HT1080 (cell line): ENCODE data around the gene NHSL2. TPM values are rescaled to one million over a fixed set of nuclear protein-coding genes. Genes with fewer than 3 reads are reported as not detected.
A peak's percentile ranks its signal among the peaks of the same experiment; 100 is the strongest.
"Not testable (repeated sequence)": the region's sequence is repeated elsewhere in the genome, so short reads cannot be mapped to it uniquely, and the experiment has no call there.

Source experiments
- DNase-seq: peaks from one replicate; pipeline ENCODE4 v3.0.0-alpha.2; 2015; ENCODE audit warnings: low read depth
- polyA plus RNA-seq, 2 experiments: library from polyadenylated mRNA; depleted of rRNA; stranded (reverse); fragments of >200 nt; gene quantifications; 2 replicates each; pipeline ENCODE4 v1.2.3, GENCODE V29; 2015
- total RNA-seq: library from RNA; depleted of rRNA; stranded (reverse); fragments of >200 nt; shearing (Covaris generic); gene quantifications from 2 replicates; pipeline ENCODE4 v1.2.3, GENCODE V29; 2014; rRNA removed

The NHSL2 gene
- total RNA-seq, result 1.3 and 1.7 TPM in 2 replicates
- polyA plus RNA-seq (2015; cell fraction: cytosol; rRNA removed), result 0.03 TPM in 2 replicates
- polyA plus RNA-seq (2015; cell fraction: nucleus; rRNA removed), result 0.04 TPM in 1 of 2 replicates, not detected in the other

DNA sequence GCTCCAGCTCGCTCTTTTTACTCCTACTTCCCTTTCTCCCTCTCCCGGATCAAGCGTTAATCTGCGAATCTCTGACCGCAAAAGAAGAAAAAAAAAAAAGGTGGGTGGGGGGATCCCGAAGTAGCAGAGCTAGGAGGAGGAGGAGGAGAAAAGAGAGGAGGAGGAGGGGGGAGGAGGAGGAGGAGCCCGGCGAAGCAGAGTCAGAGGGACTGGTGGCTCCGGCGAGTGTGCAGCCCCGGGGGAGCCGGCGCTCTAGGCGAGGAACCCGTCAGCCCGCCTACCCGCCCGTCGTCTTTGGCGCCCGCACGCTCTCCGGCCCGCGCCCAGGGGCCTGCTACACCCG lies at the start of gene NHSL2:
Gene NHSL2 (plus strand): TSS at position 203 of the 343 bp plus-strand sequence.
- peak; percentile 62 for DNase-seq

DNA sequence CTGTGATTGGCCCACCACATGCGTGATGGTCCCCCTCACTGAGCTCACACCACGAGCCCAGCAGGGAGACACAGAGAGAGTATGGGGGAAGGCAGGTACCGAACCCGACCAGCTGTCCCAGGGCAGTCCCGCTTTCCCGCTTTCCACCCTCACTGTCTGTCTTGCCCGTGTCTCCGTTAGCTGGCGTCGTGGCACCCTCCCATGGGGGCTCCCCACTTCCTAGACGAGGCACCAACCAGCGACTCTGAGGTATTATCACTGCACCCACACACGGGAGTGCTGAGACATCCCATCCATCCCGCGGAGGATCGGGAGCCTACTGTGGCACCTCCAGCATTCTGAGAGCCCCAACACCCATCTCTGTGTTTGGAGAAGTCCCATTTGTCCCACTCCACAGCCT lies 43.0 kb upstream of the NHSL2 start:
- DNase-seq, result no peak

DNA sequence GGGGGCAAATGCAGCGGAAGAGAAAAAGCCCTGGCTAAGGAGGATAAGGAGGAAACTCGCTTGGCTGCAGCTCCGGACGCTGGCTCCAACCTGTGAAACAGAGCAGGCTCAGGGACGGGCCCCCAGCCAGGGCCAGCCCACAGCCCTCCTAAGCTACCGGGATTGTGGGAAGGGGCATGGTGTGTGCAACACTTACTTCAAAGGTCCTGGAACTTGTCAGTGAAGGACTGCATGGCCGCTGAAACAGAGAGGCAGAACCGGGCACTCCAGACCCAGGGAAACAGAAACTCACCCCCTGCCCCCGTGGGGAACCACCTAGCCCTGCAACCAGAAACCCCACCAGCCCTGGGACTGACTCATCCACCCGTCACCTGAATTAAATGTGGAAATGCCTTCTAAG lies 41.1 kb upstream of the NHSL2 start:
- DNase-seq, result not testable (repeated sequence)

DNA sequence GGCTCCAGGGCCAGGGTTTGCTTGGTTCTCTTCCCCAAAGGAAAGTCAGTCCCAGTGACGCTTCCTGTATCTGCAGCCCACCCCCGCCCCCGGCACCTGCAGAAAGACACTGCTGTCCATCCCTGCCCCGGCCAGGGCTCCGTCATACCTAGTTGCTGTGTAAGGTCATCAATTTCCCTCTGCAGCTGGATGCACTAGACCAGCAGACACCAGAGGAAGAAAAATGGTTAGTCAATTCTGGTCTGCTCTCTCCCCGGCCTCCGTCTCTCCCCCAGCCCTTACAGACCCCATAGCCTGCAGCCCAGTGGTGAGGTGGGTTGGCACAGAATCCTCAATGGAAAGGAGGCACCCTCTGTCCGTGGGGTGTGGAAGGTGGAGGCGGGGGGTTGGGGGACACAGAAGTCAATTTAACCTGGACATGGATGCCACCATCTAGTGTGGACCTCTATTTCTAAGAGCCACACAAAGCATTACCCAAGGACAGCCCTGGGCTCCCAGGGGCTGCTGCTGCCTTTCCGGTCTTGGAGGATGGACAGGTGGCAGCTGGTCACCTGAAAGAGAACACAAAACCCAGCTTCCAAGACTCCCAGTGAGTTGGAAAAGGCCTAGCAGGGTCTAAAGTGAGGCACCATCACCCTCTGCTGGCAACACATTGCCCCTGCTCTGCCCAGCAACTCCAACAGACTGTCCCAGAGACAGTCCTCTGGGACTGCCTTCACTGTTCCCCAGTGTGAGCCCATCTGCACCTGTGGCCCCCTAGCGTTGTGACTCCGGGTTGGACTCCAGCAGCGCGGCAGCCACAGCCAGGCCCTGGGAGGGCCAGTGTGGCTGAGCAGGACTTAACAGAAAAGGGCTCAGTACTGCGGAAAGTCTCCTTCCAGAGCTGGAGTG lies 40.2 kb upstream of the NHSL2 start:
- peak; percentile 56 for DNase-seq

DNA sequence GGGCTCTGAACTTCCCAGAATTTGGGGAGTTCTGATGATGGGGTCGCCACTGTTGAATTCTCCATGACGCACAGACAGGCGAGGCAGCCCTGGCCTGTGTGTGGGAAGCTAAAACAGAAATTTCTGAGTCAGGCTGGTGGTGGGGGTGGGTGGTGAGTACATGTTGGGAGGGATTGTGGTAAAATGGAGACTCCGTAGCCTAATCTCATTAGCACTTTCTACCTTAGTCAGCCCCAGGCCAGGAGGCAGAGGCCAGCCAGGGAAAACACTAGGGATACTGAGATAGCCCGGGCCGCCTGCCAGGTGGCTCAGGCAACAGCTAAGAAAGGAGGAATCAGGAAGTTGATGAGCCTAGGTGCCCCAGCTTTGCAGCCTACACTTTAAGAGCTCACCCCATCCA lies 39.3 kb upstream of the NHSL2 start:
- DNase-seq, result peak; percentile 24

DNA sequence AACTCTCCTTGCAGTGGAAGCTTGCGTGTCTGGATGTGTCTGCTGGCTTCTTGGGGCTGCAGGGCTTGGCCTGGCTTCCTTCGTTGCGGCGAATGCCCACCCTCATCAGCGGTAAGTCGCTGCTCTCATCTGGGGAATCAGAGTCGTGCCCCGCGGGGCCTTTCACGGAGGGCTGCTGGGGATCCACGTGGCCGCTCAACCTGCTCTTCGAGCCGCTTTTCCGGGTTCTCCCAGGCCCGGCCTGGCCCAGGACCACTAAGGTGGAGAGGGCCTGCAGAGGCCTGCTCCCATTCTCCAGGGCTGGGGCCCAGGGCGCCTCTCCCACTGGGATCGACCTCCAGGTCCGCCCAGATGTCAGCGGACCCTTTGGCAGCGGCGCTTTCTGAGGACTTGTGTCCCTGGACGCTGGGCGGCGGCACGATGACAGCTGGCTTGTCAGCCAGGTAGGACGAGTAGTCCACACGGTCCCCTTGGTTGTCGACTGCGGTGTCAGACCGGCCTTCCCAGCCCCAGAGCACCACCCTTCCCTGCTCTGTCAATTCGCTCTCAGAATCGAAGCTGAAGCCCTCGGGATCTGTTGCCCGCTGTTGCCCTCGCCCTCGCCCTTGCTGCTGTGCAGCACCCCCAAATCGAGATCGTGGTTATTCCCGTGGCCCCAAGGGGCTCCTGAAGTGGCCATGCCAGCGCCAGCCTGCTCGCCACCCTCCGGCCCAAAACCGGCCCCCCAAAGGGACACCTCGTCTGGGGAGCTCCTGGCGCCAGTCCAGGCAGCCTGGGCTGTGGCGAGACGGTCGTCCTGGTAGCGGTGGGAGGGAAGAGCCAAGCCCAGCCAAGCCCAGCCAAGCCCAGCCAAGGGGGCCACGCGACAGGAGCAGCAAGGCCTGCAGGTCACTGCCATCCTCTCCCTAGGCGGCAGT lies 37.8 kb upstream of the NHSL2 start:
- no peak for DNase-seq

DNA sequence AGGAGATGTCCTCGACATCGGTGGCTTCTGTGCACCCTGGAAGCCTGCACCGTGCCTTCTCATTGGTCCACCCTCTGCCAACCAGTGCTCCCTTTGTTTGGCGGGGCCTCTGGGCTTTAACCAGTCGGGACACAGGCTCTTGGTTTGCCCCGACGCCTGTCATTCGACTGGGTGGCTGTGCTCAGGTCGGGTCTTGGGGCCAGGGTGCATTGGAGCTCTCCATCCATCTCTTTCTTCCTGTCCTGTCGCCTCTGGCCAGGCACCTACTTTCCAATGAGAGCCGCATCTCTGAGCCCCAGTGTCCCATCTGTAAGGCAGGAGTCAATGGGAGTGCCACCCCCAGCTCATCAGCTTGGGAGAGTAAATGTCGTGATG lies 37.2 kb upstream of the NHSL2 start:
- no peak for DNase-seq

DNA sequence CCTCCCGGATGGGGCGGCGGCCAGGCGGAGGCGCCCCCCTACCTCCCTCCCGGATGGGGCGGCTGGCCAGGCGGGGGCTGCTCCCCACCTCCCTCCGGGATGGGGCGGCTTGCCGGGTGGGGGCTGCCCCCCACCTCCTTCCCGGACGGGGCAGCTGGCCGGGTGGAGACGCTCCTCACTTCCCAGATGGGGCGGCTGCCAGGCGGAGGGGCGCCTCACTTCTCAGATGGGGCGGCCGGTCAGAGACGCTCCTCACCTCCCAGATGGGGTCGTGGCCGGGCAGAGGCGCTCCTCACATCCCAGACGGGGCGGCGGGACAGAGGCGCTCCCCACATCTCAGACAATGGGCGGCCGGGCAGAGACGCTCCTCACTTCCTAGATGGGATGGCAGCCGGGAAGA lies 33.8 kb upstream of the NHSL2 start:
- DNase-seq, result not testable (repeated sequence)

DNA sequence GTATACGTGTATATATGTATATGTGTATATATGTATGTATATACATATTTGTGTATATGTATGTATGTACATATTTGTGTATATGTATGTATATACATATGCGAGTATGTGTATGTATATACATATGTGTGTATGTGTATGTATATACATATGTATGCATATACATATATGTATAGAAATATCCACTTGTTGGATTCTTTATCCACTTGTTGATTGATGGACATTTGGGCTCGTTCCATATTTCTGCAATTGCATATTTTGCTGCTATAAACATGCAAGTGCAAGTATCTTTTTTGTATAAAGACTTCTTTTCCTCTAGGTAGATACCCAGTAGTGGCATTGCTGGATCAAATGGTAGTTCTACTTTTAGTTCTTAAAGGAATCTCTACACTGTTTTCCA lies 25.5 kb upstream of the NHSL2 start:
- DNase-seq, result no peak

DNA sequence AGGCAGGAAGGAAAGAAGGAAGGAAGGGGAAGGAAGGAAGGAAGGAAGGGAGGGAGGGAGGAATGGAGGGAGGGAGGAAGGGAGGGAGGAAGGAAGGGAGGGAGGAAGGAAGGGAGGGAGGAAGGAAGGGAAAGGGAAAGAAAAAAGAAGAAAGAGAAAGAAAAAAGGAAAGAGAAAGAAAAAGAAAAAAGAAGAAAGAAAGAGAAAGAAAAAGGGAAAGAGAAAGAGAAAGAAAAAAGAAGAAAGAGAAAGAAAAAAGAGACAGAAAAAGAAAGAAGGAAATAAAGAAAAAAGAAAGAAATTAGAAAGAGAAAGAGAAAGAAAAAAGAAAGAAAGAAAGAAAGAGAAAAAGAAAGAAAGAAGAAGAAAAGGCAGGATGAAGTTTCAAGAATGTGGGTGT lies 15.0 kb upstream of the NHSL2 start:
- no peak for DNase-seq

DNA sequence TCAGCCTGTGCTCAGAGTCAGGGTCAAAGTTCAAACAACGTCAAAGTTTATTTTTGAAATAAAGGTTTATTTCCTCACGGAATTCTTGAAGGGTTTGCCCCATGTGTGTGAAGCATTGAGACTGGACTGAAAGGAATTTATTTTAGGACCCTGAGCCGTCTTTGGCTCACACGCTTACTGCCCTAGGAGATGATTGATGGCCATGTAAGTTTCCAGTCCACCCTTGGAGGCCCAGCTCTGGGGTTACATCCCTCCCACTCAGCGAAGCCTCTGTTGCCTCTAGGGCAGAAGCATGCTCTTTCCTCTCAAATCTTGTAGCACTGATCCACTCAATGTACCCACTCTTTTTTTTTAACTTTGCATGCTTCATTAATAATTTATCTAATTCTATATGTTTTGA lies 4.5 kb upstream of the NHSL2 start:
- DNase-seq, result no peak

DNA sequence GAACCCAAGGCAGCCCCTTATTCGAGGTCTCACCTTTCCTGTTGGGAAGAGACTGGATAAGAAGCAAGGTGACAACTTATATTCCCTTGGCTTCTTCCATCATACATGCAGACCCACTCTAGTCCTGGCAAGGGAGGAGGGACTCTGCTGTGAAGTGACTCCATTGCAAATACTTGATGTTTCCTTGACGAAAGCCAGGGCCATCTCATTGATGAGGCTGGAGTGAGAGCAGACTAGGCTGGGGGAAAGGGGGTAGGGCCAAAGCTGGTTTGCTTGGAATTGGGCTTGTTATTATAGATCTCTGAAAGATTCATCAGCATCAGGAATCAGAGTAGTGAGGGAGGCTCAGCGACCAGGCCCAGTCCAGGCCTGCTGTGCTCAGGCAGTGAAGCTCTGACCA lies 2.3 kb upstream of the NHSL2 start:
- no peak for DNase-seq

DNA sequence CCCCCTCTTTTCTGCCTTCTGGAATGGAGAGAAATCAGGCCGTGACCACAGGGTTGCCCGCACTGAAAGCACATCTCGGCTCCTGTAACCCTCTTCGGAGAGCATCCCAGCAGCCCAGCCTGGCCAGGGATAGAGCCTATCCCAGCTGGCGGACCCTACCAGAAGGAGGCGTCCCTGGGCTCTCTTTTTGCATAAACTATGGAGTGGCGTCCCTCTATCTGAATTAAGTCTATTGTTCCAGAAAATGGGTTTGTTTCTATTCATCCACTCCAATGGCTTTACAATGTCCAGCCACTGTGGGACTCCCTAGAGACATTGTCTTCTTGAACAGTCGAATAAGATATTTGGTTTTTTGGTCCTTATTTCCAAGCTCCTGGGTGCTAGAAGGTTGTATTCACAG lies 689 bp upstream of the NHSL2 start:
- peak; percentile 57 for DNase-seq

DNA sequence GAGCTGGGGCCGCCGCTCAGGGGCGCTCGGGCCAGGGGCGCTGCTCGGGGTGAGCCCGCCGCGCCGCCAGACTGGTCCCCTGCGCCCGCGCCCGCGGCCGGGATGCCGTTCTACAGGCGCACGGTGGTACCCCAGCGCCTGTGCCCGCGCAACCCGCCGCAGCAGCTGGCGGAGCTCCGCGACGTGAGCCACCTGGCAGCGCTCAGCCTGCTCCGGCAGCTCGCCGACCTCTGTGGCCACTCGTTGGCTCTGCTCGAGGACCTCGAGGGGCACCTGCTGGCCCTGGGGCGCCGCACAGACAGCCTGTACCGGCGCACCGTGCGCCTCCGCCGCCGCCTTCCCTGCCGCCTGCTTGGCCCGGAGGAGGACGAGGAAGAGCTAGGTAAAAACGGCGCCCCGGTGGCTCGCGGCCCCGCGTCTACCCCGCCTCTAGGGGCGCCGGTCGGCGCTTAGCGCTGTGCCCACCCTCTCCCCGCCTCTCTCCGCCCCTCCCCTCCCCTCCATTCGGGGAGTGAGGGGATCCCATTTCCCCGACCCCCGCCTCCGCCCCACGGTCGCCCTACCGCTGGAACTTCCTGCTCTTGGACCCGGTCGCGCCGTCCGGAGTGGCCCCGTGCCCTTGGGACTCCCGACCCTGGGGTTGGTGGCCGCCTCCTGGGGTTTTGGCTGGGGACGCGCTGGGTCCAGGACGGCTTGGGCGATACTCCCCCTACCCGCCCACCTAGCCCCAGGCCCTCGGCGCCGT lies 513 bp downstream of the NHSL2 start:
- peak; percentile 42 for DNase-seq

DNA sequence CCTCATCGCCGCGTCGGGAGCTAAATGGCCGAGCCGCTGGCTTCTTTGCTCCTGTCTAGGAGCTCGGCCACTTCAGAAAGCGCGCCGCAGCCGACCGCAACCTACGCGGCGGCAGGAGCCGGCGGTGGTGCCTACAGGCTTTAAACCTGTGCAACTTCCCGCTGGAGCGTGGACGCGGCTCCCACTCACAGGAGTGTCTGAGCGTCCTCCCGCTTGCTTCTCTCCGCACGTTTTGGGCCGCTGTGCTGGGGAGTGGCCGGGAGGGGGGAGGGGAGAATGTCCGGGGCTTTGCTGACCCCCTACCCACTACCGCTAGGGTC lies 1.0 kb downstream of the NHSL2 start:
- DNase-seq, result no peak

DNA sequence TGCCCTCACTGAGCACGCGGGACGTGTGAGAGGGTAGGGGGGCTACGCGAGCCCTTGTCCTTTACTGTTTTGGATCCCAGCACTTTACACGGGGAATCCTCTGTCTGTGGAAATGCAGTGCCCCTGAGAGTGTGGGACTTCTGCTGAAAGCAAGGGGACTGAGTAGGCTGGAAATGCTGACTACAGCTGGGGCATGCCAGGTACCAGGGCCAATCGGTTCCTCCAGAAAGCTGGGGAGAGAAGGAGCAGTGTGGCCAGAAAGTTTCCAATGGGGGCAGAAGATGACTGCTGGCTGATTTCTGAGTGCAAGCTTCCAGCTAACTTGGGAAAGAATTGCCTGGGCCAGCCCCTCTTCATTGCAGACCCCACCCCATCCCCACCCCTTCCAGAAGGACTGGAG lies 1.5 kb downstream of the NHSL2 start:
- DNase-seq, result no peak

DNA sequence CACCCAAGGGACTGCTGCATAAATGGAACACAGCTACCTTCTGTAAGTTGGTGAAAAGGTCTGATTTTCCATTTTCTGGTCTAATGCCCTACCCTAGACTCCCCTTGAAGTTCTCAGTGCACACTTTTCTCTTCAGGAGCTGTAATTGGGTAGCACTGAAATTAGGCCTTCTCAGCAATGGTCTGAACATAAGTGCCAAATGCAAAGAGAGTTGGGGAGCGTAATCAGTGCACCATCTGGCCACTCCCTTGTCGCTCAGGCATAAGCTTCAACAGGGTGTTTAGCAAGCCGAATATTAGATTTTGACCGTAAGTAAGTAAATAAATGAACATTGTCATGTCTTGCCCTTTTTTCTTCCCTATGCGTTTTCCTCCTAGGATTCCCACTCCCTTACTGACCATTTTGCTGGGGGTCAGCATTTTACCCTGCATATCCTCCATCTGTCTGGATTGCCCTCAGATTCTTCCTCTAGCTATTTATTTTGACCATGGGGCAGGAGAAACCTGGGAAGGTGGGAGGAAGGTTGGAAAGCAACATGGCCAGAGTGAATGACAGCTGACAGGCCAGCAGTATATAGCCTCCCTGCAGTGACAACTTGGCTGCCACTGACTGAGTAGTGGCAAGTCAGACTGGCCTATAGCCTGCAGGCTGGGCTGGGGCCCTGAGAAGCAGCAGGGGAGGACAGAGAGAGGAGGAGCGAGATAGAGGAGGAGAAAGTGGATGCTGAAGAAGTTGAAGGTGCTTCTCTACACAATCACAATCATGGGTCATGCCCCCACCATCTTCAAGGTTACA lies 2.7 kb downstream of the NHSL2 start:
- DNase-seq, result no peak

DNA sequence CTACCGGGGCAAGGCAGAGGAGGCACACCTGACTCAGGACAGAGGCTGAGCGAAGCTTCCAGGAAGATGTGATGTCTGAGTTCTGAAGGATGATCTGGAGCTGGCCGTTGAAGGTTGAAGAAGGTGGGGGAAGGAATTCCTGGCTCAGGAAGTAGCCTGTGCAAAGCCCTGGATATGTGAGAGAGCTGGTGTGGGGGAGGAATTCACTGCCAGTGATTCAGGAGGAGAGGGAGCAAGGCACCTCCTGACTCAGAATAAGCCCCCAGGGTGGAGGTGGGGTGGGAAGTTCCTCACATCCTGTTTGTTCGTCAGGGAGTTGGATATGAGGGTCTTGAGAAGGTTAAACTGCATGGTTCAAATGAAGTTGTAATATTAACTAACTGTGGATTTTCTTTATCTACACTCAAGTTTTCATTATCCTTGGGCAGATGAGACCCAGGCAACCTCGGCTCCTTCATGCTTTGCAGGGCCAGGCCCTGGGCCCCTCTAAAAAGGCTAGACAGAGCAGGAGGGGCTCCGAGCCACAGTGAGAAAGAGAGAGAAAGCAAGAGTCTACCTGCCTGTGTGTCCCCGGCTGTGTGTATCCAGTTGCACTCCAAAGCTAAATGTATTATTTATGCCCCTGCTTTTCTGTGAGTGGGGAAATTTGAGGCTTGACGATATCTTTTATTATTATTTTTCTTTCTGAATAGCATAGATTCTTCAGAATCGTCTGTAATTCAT lies 7.1 kb downstream of the NHSL2 start:
- DNase-seq, result peak; percentile 86

DNA sequence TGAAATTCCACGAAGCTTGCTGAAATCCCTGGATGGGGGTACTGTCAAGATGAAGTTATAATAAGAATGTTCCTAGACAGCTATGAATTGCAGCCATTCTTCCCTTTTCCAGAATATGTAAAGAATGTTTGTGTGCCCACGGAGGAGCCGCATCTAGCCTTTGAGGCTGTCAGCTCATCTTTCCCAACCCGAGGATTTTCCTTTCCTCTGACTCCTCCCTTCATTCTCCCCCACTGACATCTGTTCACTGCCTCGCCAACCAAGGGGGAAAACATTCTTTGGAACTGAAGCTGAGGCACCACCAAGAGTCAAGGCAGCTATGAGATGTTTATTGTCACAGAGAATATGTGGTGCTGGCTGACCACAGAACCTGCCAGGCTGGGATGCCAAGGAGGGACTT lies 8.8 kb downstream of the NHSL2 start:
- DNase-seq, result no peak

DNA sequence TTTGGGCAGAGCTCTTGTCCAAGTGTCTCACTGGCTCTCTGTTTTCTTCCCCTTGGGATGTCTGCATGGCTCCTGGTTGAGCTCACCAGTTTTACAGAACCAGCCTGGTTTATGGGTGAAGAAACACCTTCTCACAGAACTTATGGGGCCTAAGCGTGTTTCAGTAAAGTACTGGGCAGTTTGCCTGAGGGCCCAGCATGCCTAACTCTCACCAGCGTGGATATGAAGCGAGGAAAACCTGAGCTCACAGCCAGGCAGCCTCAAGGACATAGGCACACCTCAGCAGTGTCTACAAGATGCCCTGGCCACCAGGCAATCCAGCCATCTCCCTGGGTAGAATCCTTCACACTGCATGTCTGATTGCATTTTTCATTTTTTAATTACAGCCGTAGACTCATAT lies 9.2 kb downstream of the NHSL2 start:
- no peak for DNase-seq
